Right kidney (tissue), 9 donors: ENCODE measurements around the gene PRAMEF2.
"Not testable (repeated sequence)": the region's sequence is repeated elsewhere in the genome, so short reads cannot be mapped to it uniquely, and the experiment has no call there.

Source experiments
- DNase-seq: peaks from one replicate; pipeline ENCODE4 v3.0.0-alpha.2; 2016
- long read RNA-seq, 8 donors: transcript quantifications; one replicate each; lab custom pipeline, GENCODE V29; 2026

PRAMEF2 gene, protein sequence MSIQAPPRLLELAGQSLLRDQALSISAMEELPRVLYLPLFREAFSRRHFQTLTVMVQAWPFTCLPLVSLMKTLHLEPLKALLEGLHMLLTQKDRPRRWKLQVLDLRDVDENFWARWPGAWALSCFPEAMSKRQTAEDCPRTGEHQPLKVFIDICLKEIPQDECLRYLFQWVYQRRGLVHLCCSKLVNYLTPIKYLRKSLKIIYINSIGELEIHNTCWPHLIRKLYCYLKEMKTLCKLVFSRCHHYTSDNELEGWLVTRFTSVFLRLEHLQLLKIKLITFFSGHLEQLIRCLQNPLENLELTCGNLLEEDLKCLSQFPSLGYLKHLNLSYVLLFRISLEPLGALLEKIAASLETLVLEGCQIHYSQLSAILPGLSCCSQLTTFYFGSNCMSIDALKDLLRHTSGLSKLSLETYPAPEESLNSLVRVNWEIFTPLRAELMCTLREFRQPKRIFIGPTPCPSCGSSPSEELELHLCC
- long read RNA-seq, donor 1 = 0 reads
- long read RNA-seq, donor 2 = 0 reads
- long read RNA-seq, donor 3 = 0 reads
- long read RNA-seq, donor 4 = 0 reads
- long read RNA-seq, donor 5 = 0 reads
- long read RNA-seq, donor 6 = 0 reads
- long read RNA-seq, donor 7 = 0 reads
- long read RNA-seq, donor 8 = 0 reads

DNA sequence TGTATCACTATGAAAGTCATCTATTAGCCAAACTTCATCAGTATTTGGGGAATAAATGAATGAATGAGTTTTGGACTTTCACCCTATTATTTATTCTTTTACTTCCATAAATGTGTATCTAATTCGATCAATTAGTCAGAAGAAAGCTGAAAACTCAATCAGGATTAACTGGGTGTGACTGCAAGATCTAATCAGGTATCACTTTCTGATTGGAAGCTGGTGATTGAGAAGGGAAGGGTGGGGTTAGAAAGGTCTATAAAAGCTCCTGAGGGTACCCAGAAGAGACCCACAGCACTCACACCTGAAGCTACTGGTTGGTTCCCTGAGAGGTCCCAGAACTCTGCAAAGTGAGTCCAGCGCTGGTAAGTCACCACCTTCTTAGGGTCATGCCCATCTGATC lies at the start of gene PRAMEF2:
Gene PRAMEF2 (plus strand): TSS at position 301 of the 400 bp plus-strand sequence. CDS start 1,924 bp downstream, outside the sequence.
- not testable (repeated sequence) for DNase-seq

DNA sequence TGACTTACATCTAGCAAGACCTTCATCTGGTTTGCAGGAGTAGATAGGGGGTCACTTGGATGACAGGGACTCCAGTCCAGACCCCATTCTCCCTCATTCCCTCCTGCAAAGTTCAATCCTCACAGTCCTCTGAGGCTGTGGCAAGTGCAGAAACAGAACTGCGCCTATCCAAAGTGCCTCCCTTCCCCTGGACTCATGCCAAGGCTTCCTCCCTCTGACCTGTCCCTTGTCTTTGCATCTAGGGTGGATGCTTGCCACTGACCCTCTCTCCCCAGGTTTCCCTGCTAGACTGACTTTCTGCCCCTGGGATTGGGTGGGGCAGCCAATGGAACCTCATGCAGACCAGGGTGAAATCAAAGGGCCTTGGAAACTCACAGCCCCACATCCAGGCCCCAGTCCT lies 47.0 kb upstream of the PRAMEF2 start:
- DNase-seq = no peak

DNA sequence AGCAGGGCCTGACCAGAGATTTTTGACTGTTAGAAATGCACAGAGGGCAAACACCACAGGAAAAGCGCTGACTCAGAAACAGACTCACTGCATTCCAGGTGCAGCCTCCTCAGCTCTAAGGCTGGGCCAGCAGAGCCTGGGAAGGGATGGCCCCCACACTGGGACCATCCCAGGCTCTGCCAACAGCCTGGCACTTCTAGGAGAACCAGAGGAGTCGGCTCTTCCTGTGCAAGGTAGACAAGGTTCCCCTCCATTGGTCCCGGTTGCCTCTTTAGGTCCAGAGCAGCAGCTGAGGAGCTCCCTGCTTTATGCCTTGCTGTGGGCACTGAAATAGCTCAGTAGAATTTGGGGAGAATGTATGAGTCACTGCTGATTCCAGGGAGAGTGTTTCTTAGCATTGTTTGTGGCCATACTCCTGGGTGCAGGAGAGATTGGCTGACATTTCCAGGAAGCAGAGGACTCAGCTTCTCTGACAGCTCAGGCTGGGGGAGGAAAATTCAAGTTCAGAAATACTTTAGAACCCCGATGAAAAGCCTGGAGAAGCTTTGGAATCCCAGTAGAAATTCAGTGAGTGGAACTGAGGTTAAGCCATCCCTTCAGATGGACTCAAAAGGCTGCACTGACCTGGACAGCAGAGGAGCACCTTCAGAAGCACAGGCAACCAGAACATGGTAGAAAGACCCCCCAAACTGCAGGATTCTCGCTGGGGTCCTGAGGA lies 46.0 kb upstream of the PRAMEF2 start:
- DNase-seq = no peak

DNA sequence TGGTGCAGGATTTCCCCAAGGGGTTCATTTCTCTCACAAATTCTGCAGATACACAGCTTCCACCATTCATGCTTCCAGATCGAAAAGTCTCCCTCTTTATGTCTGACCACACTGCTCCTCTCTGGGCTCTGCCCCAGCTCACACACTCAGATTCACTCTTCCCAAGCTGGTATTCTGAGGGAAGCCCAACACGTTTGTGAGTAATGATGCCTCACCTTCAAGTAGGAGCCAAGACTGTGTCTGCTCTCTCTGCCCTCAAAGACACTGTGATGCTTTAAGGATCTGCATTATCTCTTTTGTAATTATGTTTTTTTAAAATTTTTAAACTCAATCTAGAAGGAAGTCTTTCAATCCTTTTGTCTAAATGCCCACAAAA lies 45.5 kb upstream of the PRAMEF2 start:
- no peak for DNase-seq

DNA sequence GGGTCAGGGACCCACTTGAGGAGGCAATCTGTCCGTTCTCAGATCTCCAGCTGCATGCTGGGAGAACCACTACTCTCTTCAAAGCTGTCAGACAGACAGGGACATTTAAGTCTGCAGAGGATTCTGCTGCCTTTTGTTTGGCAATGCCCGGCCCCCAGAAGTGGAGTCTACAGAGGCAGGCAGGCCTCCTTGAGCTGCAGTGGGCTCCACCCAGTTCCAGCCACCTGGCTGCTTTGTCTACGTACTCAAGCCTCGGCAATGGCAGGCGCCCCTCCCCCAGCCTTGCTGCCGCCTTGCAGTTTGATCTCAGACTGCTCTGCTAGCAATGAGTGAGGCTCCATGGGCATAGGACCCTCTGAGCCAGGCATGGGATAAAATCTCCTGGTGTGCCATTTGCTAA lies 37.8 kb upstream of the PRAMEF2 start:
- DNase-seq = not testable (repeated sequence)

DNA sequence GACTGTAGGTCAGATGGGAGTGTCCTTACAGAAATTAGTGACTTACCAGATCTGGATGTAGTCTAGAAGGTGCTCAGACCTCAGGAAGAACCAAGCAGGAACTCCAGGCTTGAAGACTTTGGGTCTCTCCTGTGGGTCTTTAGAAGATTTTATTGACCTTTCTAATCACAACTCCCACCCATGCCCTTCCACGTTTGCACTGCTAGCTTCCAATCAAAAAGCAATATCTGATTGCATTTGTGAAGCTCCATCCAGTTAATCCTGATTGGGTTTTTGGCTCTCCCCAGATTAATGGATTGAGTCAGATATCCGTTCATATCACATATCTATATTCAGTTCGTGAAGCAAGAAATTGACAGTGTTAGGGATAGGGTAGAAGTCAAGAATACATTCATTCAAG lies 25.6 kb upstream of the PRAMEF2 start, which contains the start of gene PRAMEF11:
Gene PRAMEF11 (minus strand): TSS at position 101 of the 400 bp plus-strand sequence. CDS start 2,621 bp downstream, outside the sequence.
- not testable (repeated sequence) for DNase-seq

DNA sequence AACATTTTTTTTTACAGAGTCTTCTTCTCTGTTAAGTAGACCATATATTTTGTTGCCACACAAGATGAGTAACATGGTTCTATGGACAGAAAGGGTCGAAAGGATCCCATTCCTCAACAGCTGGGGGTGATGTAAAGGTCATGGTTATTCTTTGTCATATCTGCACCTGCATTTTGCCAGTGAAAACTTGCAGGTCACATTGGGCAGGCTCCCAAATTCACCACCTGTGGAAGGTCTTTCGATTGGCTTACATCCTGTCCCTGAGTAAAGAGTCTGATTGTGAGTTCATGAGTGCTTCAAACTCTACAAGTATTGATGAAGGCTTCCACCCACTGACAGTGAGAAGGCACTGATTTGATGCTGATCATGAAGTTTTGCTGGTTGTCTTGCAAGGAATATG lies 23.6 kb upstream of the PRAMEF2 start:
- not testable (repeated sequence) for DNase-seq

DNA sequence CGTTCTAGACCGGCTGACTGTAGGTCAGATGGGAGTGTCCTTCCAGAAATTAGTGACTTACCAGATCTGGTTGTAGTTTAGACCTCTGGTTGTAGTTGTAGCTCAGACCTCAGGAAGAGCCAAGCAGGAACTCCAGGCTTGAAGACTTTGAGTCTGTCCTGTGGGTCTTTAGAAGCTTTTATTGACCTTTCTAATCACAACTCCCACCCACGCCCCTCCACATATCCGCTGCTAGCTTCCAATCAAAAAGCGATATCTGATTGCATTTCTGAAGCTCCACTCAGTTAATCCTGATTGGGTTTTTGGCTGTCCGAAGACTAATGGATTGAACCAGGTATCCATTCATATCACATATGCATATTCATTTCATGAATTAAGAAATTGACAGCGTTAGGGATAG lies 8.3 kb upstream of the PRAMEF2 start, which contains the start of gene HNRNPCL1:
Gene HNRNPCL1 (minus strand): TSS at position 101 of the 400 bp plus-strand sequence. CDS start 431 bp downstream, outside the sequence.
- DNase-seq = not testable (repeated sequence)

DNA sequence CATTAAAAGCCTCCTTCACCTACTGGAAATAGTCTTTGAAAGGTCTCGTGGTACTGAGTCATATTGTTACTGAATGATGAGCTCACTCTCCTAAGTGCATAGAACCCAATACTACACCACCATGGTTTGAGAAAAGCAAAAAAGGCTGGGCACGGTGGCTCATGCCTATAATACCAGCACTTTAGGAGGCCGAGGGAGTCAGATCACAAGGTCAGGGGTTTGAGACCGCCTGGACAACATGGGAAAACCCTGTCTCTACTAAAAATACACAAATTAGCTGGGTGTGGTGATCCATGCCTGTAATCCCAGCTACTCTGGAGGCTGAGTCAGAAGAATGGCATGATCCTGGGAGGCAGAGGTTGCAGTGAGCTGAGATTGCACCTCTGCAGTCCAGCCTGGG lies 5.1 kb upstream of the PRAMEF2 start:
- no peak for DNase-seq

DNA sequence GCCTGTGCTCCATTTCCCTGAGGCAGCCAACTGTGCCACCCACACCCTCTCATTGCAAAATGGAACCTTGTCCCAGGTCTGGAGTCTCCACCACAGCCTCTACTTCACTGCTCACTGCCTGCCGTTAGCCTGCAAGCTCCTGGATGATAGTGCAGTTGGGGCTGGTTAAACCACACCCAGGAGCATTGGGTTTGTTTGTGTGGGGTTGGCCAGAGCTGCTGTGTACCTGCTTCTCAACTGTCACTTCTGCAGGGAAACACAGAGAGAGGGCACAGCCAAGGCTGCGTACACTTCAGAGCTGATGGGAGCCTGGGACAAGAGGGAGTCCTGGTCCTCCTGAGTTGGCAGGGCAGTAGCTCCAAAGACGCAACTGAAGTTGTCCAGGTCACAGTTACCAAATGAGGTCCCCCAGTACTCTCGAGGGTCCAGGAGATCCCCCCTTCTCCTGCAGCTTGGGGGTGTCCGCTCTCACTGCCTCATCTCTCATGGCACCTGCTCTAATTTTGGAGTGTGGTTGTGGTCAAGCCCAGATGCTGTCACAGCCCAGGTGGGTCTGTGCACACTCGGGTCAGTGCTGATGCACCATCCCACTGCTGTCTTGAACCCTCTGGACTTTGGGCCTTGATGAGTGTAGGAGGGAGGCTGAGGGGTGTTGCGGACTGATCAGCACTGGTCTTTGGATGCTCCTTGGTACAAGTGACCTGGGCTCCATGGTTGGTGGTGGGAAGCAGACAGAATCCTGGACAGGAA lies 6.4 kb downstream of the PRAMEF2 start:
- DNase-seq = not testable (repeated sequence)

DNA sequence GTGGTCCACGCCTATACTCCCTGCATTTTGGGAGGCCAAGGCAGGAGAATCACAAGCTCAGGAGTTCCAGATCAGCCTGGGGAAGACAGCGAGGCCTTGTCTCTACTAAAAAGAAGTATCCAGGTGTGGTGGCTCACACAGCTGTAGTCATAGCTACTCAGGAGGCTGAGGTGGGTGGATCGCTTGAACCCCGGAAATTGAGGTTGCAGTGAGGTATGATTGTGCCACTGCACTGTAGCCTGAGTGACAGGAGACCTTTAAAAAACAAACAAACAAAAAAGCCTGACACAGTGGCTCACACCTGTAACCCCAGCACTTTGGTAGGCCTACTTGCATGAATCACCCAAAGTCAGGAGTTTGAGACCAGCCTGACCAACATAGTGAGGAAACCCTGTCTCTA lies 21.6 kb downstream of the PRAMEF2 start:
- DNase-seq = not testable (repeated sequence)

DNA sequence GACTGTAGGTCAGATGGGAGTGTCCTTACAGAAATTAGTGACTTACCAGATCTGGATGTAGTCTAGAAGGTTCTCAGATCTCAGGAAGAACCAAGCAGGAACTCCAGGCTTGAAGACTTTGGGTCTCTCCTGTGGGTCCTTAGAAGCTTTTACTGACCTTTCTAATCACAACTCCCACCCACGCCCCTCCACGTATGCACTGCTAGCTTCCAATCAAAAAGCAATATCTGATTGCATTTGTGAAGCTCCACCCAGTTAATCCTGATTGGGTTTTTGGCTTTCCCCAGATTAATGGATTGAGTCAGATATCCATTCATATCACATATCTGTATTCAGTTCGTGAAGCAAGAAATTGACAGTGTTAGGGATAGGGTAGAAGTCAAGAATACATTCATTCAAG lies 29.2 kb downstream of the PRAMEF2 start, which contains the start of gene PRAMEF4:
Gene PRAMEF4 (minus strand): TSS at position 101 of the 400 bp plus-strand sequence. CDS start 2,807 bp downstream, outside the sequence.
- not testable (repeated sequence) for DNase-seq

DNA sequence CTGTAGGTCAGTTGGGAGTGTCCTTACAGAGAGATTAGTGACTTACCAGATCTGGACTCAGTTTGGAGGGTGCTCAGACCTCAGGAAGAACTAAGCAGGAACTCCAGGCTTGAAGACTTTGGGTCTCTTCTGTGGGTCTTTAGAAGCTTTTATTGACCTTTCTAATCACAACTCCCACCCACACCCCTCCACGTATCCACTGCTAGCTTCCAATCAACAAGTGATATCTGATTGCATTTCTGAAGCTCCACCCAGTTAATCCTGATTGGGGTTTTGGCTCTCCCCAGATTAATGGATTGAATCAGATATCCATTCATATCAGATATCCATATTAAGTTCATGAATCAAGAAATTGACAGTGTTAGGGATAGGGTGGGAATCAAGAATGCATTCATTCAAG lies 41.3 kb downstream of the PRAMEF2 start, which contains the start of gene PRAMEF10:
Gene PRAMEF10 (minus strand): TSS at position 101 of the 400 bp plus-strand sequence. CDS start 2,423 bp downstream, outside the sequence.
- not testable (repeated sequence) for DNase-seq

DNA sequence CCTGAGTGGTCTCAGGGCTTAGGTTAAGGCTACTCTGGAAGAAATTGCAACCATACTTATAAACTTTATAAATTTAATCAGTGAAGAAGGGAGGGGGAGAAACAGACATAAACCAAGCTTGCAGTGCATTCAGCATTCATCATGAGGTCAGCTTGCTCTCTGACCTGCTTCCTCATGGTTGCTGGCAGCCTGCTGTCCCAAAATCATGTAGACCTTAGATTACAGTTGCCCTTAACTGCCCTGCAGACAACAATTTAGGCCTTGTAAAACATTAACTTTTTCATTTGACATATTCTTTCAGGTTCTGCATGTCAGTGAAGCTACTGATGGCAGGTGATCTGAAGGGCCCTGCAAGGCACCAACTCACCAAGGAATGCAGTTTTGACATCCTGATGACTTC lies 42.3 kb downstream of the PRAMEF2 start:
- not testable (repeated sequence) for DNase-seq

DNA sequence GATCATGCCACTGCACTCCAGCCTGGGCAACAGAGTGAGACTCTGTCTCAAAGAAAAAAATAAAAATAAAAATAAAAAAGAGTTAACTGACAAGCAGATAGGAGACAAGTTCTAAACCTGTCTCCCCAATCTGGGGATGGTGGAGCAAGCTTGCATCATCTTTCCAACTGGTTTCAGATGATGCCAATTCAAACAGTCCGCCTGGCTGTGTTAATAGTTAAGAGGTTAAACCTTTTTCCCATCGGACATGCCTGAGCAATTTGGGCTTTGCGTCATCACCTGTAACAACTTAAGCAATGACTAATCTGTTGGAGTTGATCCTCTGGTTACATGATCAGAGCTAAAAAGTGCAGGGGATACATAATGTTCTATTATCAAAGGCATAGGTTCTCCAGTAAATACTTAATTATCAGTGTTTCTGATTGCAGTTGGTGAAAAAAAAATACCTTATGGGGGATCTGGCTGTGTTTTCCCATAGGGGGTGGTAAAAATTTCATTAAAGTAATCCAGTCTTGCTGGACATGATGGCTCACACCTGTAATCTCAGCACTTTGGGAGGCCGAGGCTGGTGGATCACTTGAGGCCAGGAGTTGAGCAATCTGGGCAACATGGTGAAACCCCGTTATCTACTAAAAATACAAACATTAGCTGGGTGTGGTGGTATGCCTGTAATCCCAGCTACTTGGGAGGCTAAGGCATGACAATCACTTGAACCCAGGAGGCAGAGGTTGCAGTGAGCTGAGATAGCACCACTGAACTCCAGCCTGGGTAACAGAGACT lies 47.1 kb downstream of the PRAMEF2 start:
- DNase-seq = not testable (repeated sequence)
